GM12873 (cell line): ENCODE data around the gene OR1F1.

ENCODE experiments used
- CTCF ChIP-seq: IDR thresholded peaks from 2 replicates; pipeline ENCODE4 v1.5.1; 2012; ENCODE audit warnings: low read depth, mild to moderate bottlenecking, moderate library complexity, low read length, control low read depth; ENCODE audit not compliant: insufficient read depth; ENCODE audit errors: missing control alignments

Gene OR1F1

GRCh38 chr16:3161235-3162018 is 26.6 kb upstream of the OR1F1 start:
- no peak for TF ChIP-seq CTCF

GRCh38 chr16:3164121-3164991 is 23.6 kb upstream of the OR1F1 start:
- no peak for TF ChIP-seq CTCF

GRCh38 chr16:3165111-3165822 is 22.7 kb upstream of the OR1F1 start:
- TF ChIP-seq CTCF = no peak

GRCh38 chr16:3166505-3166886 is 21.5 kb upstream of the OR1F1 start:
- TF ChIP-seq CTCF = no peak

- no peak for TF ChIP-seq CTCF
These were observed 17.4 kb upstream of the OR1F1 start for GRCh38 chr16:3170440-3171180.

GRCh38 chr16:3171181-3171854 is 16.7 kb upstream of the OR1F1 start:
- no peak for TF ChIP-seq CTCF
